Loucy (cell line): ENCODE results near the gene DUSP9.

ENCODE experiments used
- H2AFZ ChIP-seq: fragments of 200-600 bp; sonication (generic); 2 replicates; pipeline ENCODE4 v1.6.0; 2016; ENCODE audit warnings: antibody characterized with exemption, mild to moderate bottlenecking, low read length, moderate library complexity
- H3F3A ChIP-seq: fragments of 200-600 bp; 2 replicates; pipeline ENCODE4 v1.6.0; 2016; ENCODE audit warnings: antibody characterized with exemption, low read depth, mild to moderate bottlenecking
- H3K27me3 ChIP-seq: fragments of 200-600 bp; sonication (generic); 2 replicates; pipeline ENCODE4 v1.6.1; 2014; ENCODE audit warnings: low read length, mild to moderate bottlenecking; ENCODE audit not compliant: insufficient read depth, poor library complexity, severe bottlenecking
- H3K36me3 ChIP-seq: fragments of 200-600 bp; sonication (generic); 2 replicates; pipeline ENCODE4 v1.6.1; 2016; ENCODE audit warnings: low read length; ENCODE audit not compliant: insufficient read depth
- H3K4me1 ChIP-seq: fragments of 200-600 bp; sonication (generic); 2 replicates; pipeline ENCODE4 v1.5.1; 2014; ENCODE audit warnings: low read length, mild to moderate bottlenecking; ENCODE audit not compliant: insufficient read depth, poor library complexity, severe bottlenecking
- H3K4me2 ChIP-seq: fragments of 200-600 bp; sonication (generic); 2 replicates; pipeline ENCODE4 v1.6.0; 2014; ENCODE audit warnings: antibody characterized with exemption, low read length, low read depth, mild to moderate bottlenecking; ENCODE audit not compliant: poor library complexity, severe bottlenecking
- H3K4me3 ChIP-seq: fragments of 200-600 bp; sonication (generic); 2 replicates; pipeline ENCODE4 v1.5.1; 2014; ENCODE audit warnings: low read length, mild to moderate bottlenecking, mixed read lengths; ENCODE audit not compliant: poor library complexity, severe bottlenecking
- H3K79me2 ChIP-seq: fragments of 200-600 bp; sonication (generic); 2 replicates; pipeline ENCODE4 v1.6.1; 2014; ENCODE audit warnings: low read length; ENCODE audit not compliant: insufficient read depth
- H3K9ac ChIP-seq: fragments of 200-600 bp; sonication (generic); 2 replicates; pipeline ENCODE4 v1.6.0; 2014; ENCODE audit warnings: mild to moderate bottlenecking, low read depth, low read length, moderate library complexity; ENCODE audit not compliant: poor library complexity, severe bottlenecking
- H3K9me2 ChIP-seq: fragments of 200-600 bp; sonication (generic); replicated peaks from 2 replicates; pipeline ENCODE4 v1.6.1; 2016; ENCODE audit warnings: low read depth, low read length, mixed read lengths
- H3K9me3 ChIP-seq: fragments of 200-600 bp; sonication (generic); 2 replicates; pipeline ENCODE4 v1.6.1; 2014; ENCODE audit warnings: mild to moderate bottlenecking, antibody characterized with exemption, low read length, low read depth; ENCODE audit not compliant: insufficient read depth
- H4K20me1 ChIP-seq: fragments of 200-600 bp; sonication (generic); 2 replicates; pipeline ENCODE4 v1.6.0; 2014; ENCODE audit warnings: antibody characterized with exemption, low read length, mild to moderate bottlenecking; ENCODE audit not compliant: insufficient read depth, poor library complexity, severe bottlenecking
- CTCF ChIP-seq: fragments of 200-600 bp; sonication (generic); conservative IDR thresholded peaks from 2 replicates; pipeline ENCODE4 v1.5.1; 2014; ENCODE audit warnings: mild to moderate bottlenecking, antibody characterized with exemption, low read length
- EZH2phosphoT487 ChIP-seq: fragments of 200-600 bp; IDR thresholded peaks from 2 replicates; pipeline ENCODE4 v1.6.1; 2018; ENCODE audit warnings: antibody characterized with exemption, mild to moderate bottlenecking, moderate library complexity, borderline replicate concordance

The DUSP9 gene

DNA sequence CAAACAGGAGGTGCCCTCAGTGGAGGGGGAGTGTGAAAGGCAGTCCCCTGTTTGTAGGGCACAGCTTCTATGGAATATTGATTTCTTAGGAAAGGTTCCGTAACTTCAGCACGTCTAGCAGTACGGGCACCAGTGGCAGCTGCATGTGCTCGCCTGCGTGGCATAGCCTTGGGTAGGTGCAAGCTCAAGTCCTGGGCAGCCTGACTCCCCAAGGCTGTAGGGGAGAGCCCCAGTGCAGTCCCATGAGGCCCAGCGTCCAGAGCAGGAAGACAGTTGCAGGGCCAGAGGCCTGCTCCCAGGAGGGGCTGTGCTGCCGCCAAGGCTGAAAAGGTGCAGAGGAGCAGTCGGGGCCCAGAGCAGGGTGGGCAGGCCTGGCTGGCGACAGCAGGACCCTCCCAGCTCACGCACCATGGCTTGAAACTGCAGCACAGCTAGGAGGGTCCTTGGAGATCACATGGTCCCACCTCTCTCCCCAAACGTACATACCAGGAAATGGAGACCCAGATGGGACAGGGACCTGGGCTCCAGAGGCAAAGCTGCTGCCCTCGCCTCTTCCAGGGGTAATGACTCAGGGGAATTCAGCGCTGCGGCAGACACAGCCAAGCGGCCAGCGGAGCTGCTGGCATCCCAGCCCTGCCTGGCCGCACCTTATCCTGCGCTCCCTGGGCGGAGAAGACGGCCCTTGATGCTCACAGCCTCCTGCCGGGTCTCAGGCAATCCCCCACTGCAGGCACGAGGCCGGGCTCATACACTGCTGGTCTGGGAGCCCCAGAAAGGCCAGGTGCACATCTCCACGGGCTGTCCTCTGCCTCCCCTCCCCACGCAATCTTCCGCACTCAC is 6.0 kb upstream of the DUSP9 start:
- Histone ChIP-seq H3K4me1 (no peaks in the 10 kb centered on the region), H4K20me1 (no peaks in the 10 kb centered on the region), H3K9ac (no peak overlapping the region), H3K27me3 (peaks cover 7% of the 10 kb centered on the region), H3K9me2 (no peaks in the 10 kb centered on the region), H3K9me3 (no peaks in the 10 kb centered on the region), H2AFZ (no peak overlapping the region), H3F3A (no peaks in the 10 kb centered on the region), H3K4me2 (no peak overlapping the region), H3K4me3 (no peak overlapping the region), H3K36me3 (no peaks in the 10 kb centered on the region), H3K79me2 (no peaks in the 10 kb centered on the region)
- no peak for TF ChIP-seq CTCF
- TF ChIP-seq EZH2phosphoT487 = no peak

DNA sequence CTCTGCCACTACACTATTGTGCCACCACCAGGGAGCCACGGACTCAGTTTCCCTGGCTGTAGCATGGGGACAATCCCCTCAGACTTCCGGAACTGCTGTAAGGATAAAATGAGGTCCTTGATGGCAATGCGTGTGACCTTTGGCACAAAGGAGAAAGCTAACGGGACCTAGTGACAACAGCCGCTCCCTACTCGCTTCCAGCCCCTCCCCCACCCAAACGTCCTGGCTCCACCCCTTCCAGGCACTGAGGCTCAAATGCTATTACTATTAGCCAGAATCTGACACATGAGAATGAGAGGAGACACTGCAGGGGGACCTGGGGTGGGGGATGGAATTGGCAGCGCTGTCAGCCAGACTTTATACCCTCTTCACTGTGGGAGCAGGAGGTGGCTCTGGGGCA is 5.4 kb upstream of the DUSP9 start:
- H3K36me3 ChIP-seq = no peaks in the 10 kb centered on the region
- no peak overlapping the region for H3K4me2 ChIP-seq
- H3K9me3 ChIP-seq = no peaks in the 10 kb centered on the region
- H3F3A ChIP-seq = no peaks in the 10 kb centered on the region
- no peak overlapping the region for H3K4me3 ChIP-seq
- H2AFZ ChIP-seq = no peak overlapping the region
- H4K20me1 ChIP-seq = no peaks in the 10 kb centered on the region
- H3K4me1 ChIP-seq = no peaks in the 10 kb centered on the region
- no peaks in the 10 kb centered on the region for H3K79me2 ChIP-seq
- no peak overlapping the region for H3K9ac ChIP-seq
- H3K27me3 ChIP-seq = peaks cover 7% of the 10 kb centered on the region
- H3K9me2 ChIP-seq = no peaks in the 10 kb centered on the region
- TF ChIP-seq CTCF = no peak
- TF ChIP-seq EZH2phosphoT487 = no peak

- Histone ChIP-seq H3K36me3 (no peaks in the 10 kb centered on the region), H3F3A (no peaks in the 10 kb centered on the region), H3K9me3 (no peaks in the 10 kb centered on the region), H3K27me3 (peaks cover 7% of the 10 kb centered on the region), H3K4me3 (no peak overlapping the region), H4K20me1 (no peaks in the 10 kb centered on the region), H2AFZ (no peak overlapping the region), H3K4me2 (no peak overlapping the region), H3K79me2 (no peaks in the 10 kb centered on the region), H3K9me2 (no peaks in the 10 kb centered on the region), H3K9ac (no peak overlapping the region), H3K4me1 (no peaks in the 10 kb centered on the region)
- no peak for TF ChIP-seq EZH2phosphoT487
- TF ChIP-seq CTCF = no peak
Measured at GRCh38 chrX:153642051-153642654, 4.8 kb upstream of the DUSP9 start.
